Measurements from ENCODE around the gene ADIPOR2.

Gene ADIPOR2

DNA sequence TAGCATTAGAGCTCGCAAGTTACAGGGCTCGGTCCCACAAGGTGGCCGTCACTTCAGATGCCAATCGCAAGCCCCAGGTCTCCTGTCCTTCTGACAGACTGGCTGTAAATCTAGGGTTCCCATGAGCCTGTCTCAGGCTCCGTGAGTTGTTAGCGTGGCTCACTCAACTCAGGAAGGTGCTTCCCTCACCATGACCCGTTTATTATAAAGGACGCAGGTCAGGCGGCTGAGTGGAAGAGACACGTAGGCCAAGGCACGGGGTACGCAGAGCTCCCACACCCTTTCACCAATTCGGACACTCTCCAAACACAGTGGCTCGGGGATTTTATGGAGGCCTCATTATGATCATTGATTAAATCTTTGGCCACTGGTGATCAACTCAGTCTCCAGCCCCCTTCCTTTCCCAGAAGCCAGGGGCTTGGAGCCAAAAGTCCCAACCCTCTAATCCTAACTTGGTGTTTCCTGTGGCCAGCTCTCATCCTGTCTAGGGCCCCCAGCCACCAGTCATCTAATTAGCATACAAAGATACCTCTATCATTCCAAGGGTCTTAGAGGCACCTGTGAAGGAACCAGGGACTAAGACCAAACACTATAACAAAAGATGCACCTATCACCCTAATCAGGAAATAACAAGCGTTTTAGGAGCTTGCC lies 103.7 kb downstream of the ADIPOR2 start:
- no peak overlapping the region for H3K27ac ChIP-seq

DNA sequence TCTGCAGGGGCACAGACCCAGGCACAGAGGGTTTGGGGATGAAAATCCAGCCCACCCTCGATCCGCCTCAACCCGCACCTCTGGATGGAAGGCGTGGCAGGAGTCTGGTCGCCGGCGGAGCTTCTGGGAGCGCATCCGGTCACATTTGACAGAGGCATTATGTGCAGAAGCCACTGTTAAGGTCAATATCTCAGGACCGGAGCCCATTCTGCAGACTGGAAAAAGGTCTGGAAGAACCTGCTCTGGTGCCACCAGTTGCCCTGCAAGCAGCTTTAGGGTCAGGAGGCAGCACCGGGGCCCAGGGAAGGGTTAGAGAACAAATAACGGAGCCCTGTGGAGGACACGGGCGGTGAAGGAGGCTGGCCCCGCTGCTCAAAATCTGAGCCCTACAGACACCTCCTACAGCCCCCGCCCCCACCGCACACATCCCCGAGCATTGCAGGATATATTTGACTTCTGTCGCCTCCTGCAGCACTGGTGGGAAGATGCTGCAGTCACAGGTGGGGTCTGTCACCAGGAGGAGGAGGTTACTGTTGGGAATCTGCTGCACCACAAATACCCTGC lies 104.4 kb downstream of the ADIPOR2 start:
- Histone ChIP-seq H3K4me2 (ENCODE audit: low read length) (no peak overlapping the region), H3K79me2 (no peaks in the 10 kb centered on the region), H3K9ac (no peak overlapping the region), H2AFZ (peak overlapping the region; percentile 93), H3K4me3 (ENCODE audit: low read depth, low read length) (no peak overlapping the region), H3K27ac (no peak overlapping the region), H3K36me3 (ENCODE audit: control insufficient read depth, insufficient read depth, low read length) (no peaks in the 10 kb centered on the region), H3K27me3 (ENCODE audit: control insufficient read depth, insufficient read depth, low read length) (no peaks in the 10 kb centered on the region), H3K4me1 (peaks cover 9% of the 10 kb centered on the region), H3K9me3 (ENCODE audit: control insufficient read depth, low read length) (no peaks in the 10 kb centered on the region)
- TF ChIP-seq, protein P1, sequence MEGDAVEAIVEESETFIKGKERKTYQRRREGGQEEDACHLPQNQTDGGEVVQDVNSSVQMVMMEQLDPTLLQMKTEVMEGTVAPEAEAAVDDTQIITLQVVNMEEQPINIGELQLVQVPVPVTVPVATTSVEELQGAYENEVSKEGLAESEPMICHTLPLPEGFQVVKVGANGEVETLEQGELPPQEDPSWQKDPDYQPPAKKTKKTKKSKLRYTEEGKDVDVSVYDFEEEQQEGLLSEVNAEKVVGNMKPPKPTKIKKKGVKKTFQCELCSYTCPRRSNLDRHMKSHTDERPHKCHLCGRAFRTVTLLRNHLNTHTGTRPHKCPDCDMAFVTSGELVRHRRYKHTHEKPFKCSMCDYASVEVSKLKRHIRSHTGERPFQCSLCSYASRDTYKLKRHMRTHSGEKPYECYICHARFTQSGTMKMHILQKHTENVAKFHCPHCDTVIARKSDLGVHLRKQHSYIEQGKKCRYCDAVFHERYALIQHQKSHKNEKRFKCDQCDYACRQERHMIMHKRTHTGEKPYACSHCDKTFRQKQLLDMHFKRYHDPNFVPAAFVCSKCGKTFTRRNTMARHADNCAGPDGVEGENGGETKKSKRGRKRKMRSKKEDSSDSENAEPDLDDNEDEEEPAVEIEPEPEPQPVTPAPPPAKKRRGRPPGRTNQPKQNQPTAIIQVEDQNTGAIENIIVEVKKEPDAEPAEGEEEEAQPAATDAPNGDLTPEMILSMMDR (IDR thresholded peaks at IDR 0.05): no peak

More for the DNA sequence above, 103.7 kb downstream of the ADIPOR2 start:
- no peak overlapping the region for H3K4me2 ChIP-seq (ENCODE audit: low read length)
- TF ChIP-seq, protein P1 (IDR thresholded peaks at IDR 0.05): no peak
- no peaks in the 10 kb centered on the region for H3K36me3 ChIP-seq (ENCODE audit: control insufficient read depth, insufficient read depth, low read length)
- no peak overlapping the region for H2AFZ ChIP-seq
- peaks cover 9% of the 10 kb centered on the region for H3K4me1 ChIP-seq
- no peaks in the 10 kb centered on the region for H3K9me3 ChIP-seq (ENCODE audit: control insufficient read depth, low read length)
- no peaks in the 10 kb centered on the region for H3K79me2 ChIP-seq
- H3K27me3 ChIP-seq (ENCODE audit: control insufficient read depth, insufficient read depth, low read length): no peaks in the 10 kb centered on the region
- no peak overlapping the region for H3K4me3 ChIP-seq (ENCODE audit: low read depth, low read length)
- no peak overlapping the region for H3K9ac ChIP-seq

DNA sequence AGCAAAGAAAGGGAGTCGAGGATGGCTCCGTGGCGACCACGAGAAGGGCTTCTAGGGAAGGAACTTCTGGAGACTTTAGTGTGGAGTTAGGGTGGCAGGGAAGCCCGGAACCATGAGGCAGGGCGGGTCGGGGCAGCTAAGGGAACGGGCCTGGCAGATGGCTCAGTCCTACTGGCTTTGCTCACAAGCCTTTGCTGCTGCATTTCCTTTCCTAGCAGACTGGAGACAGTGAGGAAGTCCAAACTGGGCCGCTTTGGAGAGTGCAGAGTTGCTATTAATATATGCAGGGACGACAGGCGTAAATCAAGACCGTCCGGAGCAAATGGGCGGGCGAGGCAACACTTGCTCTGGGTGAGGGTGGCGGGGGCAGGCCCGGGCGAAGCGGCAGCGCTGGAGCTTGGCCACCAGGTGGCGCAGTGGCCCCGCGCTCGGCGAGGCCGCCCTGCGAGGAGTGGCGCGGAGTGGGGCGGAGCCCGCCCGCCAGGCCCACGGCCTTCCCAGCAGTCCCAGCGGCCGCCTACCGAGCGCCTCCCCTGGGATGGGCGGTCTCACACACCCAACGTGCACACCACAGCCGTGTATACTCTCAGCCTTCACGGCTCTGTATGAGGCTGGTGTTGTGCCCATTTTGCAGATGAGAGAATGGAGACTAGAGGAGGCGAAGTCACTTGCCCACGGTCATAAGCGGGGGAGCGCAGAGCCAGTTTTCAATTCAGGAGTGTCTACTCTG lies 105.1 kb downstream of the ADIPOR2 start:
- Histone ChIP-seq H3K4me2 (ENCODE audit: low read length) (peak overlapping the region; percentile 62), H3K27me3 (ENCODE audit: control insufficient read depth, insufficient read depth, low read length) (no peaks in the 10 kb centered on the region), H3K9ac (no peak overlapping the region), H3K4me1 (peaks cover 9% of the 10 kb centered on the region), H3K9me3 (ENCODE audit: control insufficient read depth, low read length) (no peaks in the 10 kb centered on the region), H3K79me2 (no peaks in the 10 kb centered on the region), H3K36me3 (ENCODE audit: control insufficient read depth, insufficient read depth, low read length) (no peaks in the 10 kb centered on the region), H2AFZ (peak overlapping the region; percentile 93), H3K27ac (peak overlapping the region; percentile 54), H3K4me3 (ENCODE audit: low read depth, low read length) (peak overlapping the region; percentile 32)
- TF ChIP-seq, protein P1 (IDR thresholded peaks at IDR 0.05): peak; percentile 99

DNA sequence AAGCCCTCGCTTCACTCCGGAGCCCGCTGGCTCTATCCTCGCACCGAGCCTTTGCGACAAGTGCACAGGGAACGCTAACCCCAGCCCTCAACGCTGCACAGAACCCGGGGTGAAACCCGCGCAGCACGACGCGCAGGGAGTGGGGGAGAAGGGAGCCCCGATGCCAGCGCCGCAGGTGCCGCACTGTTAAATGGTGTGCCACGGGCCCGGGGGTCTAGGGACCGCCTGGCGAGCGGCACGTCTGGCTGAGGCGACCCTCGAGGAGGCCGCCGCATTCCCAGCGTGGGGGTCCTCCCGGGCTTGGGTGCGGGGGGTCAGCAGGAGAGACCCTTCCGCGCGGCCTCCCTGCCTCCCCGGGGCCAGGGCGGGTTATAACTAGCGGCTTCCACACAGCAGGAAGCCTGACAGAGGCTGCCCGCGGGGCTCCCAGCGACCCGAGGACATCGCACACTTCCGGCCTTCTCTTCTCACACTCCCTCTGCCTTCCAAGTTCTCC lies 105.7 kb downstream of the ADIPOR2 start:
- no peaks in the 10 kb centered on the region for H3K27me3 ChIP-seq (ENCODE audit: control insufficient read depth, insufficient read depth, low read length)
- no peaks in the 10 kb centered on the region for H3K79me2 ChIP-seq
- peak overlapping the region; percentile 54 for H3K27ac ChIP-seq
- TF ChIP-seq, protein P1 (IDR thresholded peaks at IDR 0.05): no peak
- H3K4me2 ChIP-seq (ENCODE audit: low read length): peak overlapping the region; percentile 62
- H3K4me1 ChIP-seq: peaks cover 9% of the 10 kb centered on the region
- no peaks in the 10 kb centered on the region for H3K36me3 ChIP-seq (ENCODE audit: control insufficient read depth, insufficient read depth, low read length)
- H3K4me3 ChIP-seq (ENCODE audit: low read depth, low read length): peak overlapping the region; percentile 32
- no peaks in the 10 kb centered on the region for H3K9me3 ChIP-seq (ENCODE audit: control insufficient read depth, low read length)
- peak overlapping the region; percentile 93 for H2AFZ ChIP-seq
- peak overlapping the region; percentile 11 for H3K9ac ChIP-seq
